GM18517 (cell line): Measurements from ENCODE around the gene RNF34.
"Not testable (repeated sequence)": the region's sequence is repeated elsewhere in the genome, so short reads cannot be mapped to it uniquely, and the experiment has no call there.

Source experiments
- ATAC-seq: cut with Tn5 transposase; IDR thresholded peaks from one replicate; pipeline ENCODE4 v1.9.1; 2021; ENCODE audit warnings: mild to moderate bottlenecking, moderate library complexity; ENCODE audit not compliant: unreplicated experiment

RNF34 gene, protein sequence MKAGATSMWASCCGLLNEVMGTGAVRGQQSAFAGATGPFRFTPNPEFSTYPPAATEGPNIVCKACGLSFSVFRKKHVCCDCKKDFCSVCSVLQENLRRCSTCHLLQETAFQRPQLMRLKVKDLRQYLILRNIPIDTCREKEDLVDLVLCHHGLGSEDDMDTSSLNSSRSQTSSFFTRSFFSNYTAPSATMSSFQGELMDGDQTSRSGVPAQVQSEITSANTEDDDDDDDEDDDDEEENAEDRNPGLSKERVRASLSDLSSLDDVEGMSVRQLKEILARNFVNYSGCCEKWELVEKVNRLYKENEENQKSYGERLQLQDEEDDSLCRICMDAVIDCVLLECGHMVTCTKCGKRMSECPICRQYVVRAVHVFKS

DNA sequence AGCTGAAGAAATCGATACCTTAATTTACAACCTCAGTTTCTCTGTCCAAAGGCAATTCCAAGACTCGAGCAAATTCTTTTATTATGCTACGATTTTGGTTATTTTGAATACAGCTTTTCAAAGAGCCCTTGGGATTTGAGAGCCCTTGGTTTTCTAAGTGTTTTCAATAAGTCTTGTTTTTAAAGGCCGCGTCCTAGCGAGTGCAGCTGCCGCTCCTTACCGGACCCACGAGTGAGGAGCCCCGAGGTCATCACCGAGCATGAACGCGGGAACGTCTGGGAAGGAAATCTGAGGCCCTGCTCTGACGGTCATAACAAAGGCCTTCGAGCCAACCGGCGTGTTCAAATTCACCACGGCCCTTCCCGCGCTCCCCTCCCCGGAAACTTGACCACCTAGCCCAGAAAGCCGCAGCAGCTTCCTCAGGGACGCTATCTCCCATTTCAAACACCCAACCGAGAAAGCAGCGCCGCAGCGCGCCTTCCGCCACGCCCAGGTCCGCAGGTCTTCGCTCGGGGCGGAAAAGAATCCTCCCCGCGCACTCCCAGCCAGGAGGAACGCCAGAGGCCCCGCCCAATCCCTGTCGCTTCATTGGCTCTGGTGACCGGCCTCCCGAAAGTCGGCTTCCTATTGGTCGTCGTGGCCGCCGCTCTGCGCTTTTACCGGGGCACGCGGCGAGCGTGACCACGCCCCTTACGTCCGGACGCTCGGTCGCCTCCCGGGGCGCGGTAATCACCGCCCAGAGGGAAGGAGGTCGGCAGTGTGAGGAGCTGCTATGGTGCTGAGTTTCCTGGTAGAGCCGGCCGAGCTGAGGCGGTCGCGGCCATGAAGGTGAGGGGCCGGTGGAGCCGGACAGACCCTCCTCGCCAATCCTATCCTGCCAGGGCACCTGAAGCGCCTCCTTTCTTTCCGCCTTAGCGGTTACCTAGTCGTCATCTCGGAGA, at the start of gene RNF34:
Gene RNF34 (plus strand): TSS at position 728 of the 941 bp plus-strand sequence. CDS start 95 bp downstream, at position 823.
- ATAC-seq, result peak; percentile 77

DNA sequence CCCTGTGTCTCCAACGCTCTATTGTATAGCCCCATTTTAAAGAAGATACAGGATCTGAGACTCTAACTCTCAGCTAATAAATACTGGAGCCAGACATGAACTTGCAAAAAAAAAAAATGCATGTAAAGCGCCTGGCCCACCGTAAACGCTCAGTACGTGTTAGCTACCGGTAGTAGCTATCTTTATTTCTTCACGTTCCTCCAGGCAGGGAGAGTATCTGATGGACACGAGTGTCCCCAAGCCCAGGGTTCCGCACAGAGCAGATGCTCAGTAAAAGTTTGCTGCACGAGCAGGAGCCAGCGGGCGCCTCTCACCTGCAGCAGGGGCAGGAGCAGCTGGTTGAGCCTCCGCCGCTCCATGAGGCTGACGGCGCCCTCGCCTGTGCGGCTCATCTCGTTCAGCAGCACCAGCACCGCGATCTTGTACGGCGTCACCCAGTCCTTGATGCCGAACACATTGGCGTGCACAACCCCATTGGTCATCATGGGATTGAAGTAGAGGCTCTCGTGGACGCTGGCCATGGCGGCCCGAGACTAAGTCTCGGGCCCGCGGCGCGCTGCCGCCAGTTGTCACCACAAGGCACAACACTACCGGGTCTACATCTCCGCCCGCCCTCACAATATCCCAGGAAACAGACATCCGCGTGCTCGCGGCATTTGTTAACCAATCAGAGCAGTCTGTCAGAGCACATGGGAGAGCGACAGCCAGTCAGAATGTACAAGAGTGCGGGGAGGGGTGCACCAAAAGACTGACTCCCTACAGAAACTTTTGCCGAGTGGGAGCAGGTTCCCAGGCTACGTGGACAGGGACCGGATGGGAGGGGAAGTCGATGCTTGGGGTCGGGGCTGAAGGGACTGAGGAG, 47.9 kb upstream of the RNF34 start, which contains the start of gene ANAPC5:
Gene ANAPC5 (minus strand): TSS at position 592 of the 862 bp plus-strand sequence. CDS start 71 bp downstream, at position 521.
- ATAC-seq, result peak; percentile 98

DNA sequence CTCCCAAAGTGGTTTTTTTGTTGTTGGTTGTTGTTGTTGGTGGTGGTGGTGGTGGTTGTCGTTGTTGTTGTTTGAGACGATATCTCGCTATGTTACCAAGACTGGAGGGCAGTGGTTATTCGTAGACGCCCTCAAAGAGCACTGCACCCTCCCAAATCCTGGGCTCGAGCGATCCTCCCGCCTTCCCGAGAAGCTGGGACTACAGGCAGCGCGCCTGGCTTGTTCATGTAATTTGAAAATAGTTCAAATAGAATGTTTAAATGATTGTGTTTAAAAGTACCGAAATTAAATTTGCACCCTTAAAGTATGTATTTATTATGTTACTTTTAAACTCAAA, 47.3 kb upstream of the RNF34 start:
- ATAC-seq, result no peak

DNA sequence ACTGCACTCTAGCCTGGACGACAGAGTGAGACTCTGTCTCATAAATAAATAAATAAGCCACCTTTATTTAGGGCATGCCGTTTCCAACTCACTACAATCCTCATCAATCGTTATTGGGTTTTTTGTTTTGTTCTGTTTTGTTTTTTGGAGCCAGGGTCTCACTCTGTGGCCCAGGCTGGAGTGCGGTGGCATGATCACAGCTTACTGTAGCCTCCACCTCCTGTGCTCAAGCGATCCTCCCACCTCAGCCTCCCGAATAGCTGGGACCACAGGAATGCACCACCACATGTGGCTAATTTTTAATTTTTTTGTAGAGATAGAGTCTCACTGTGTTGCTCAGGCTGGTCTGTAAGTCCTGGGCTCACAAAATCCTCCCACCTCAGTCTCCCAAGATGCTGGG, 44.1 kb upstream of the RNF34 start:
- no peak for ATAC-seq

DNA sequence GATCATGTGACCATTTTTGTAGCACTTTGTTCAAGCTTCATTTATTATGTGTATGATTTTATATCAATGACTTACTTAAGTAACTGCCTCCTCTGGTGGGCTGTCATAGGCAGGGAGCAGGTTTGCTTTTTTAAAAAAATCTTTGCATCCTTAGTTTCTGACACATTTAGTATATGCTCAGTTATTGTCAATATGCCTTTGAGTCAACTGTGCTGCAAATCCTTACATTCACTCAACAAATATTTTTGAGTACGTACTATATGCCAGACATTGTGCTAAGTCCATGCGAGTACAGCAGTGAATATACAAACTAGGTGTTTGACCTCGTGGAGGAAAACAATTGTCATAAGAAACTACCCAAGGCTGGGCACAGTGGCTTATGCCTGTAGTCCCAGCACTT, 43.3 kb upstream of the RNF34 start:
- ATAC-seq, result no peak

DNA sequence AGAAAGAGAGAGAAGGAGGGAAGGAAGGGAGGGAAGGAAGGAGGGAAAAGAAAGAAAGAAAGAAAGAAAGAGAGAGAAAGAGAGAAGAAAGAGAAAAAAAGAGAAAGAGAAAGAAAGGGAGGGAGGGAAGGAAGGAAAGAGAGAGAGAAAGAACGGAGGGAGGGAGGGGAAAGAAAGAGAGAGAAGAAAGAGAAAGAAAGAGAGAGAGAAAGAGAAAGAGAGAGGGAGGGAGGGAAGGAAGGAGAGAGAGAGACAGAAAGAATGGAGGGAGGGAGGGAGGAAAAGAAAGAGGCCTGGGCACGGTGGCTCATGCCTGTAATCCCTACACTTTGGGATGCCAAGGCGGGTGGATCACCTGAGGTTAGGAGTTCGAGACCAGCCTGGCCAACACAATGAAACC, 42.6 kb upstream of the RNF34 start:
- no peak for ATAC-seq

DNA sequence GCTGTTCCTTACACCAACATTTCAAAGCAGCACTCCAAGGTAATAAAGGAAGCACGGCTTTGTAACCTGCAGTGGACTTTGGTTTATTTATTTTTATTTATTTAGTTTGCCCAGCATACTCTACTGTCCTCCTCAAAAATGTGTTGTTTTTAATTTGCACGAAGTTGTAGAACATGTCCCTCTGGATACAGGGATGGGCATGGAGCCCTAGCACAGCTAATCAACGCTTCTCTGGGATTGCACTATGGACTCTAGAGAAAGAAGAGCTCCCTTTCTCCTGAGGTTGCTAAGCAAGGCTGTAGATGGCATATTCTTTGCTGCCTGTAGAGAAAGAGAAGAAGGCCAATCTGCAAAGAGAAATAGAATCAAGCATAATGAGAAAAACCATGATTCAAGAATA, 41.8 kb upstream of the RNF34 start:
- ATAC-seq, result no peak

DNA sequence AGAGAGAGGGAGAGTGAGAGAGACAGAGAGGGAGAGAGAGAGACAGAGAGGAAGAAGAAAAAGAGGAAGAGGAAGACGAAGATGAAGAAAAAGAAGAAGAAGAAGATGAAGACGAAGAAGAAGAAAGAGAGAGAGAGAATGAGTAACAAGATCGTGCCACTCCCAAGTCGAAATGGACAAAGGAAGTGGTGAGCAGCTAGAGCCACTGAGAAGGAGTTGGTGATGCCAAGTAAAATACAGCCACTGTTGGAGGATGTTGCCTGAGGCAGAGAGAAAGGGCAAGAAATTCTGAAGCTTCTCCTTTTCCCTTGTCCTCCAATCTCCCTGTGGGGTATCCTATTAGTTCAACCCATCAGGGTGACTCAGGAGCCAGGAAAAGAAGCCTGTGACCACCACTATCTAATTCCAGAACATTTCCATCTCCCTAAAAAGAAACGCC, 35.2 kb upstream of the RNF34 start:
- no peak for ATAC-seq

DNA sequence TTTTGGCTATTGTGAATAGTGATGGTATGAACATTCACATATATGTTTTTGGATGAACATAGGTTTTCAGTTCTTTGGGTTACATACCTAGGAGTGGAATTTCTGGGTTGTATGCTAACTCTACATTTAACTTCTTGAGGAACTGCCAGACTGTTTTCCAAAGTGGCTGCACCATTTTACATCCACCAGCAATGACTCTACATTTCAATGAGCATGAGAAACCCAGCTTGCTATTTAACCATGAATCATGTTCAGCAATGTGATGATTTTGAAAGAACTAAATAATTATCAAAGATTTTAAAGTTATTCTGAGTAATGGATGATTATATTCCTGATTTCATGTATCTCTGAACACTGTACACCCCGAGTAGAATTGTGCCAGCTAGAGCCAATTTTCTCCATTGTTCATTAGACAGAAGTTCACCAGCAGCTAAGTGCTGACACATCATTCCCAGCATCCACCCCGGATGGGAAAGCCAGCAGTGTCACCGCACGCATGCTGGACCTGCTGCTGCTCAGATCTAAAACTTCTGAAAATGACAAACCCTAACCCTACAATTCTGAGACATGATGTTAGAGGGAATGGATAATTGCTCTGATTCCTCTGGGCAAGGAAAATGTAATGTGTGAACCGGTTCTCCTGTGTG, 34.4 kb upstream of the RNF34 start:
- no peak for ATAC-seq

DNA sequence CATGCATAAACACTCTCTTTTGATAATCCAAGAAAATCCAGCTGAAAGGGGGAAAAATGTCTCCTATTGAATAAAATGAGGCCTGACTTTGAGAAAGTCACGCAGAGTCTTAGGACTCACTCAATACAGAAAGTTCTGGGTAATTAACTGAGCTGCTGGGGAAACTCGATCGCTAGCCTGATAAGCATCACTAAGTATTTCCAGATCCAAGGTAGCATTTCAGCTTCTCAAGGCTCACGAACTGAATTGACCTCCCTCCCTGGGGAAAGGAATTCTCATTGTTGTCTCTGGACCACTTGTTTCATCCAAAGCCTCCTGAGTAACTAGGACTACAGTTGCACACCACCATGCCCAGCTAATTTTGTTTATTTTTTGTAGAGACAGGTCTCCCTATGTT, 33.9 kb upstream of the RNF34 start:
- ATAC-seq, result no peak

DNA sequence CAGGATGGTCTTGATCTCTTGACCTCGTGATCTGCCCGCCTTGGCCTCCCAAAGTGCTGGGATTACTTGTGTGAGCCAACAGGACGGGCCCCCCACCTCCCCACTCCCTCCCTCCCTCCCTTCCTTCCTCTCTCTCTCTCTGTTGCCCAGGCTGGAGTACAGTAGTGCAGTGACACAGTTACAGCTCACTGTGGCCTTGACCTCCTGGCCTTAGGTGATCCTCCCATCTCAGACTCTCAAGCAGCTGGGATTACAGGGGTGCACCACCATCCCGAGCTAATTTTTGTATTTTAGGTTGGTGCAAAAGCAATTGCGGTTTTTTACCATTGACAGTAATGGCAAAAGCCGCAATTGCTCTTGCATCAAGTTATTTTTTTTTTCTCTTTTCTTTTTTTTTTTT, 28.5 kb upstream of the RNF34 start:
- no peak for ATAC-seq

DNA sequence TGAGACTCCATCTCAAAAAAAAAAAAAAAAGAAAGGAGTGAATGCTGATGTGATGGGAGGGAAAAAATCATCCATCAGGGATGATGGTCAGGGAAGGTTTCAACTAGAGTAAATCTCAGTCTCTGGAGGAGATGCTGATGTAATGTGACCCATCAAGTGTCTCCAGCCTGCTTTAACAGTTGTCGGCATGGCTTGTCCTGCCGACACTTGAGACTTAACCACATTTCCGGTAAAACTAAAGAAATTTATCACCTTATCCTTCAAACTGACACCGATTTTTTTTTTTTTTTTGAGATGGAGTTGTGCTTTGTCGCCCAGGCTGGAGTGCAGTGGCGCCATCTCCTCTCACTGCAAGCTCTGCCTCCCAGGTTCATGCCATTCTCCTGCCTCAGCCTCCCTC, 26.2 kb upstream of the RNF34 start:
- ATAC-seq, result no peak

DNA sequence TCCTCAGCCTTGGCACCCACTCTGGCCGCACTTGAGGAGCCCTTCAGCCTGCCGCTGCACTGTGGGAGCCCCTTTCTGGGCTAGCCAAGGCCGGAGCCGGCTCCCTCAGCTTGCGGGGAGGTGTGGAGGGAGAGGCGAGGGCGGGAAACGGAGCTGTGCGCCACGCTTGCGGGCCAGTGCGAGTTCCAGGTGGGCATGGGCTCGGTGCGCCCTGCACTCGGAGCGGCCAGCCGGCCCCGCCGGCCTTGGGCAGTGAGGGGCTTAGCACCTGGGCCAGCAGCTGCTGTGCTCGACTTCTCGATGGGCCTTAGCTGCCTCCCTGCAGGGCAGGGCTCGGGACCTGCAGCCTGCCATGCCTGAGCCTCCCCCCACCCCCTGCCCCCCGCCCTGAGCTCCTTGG, 25.6 kb upstream of the RNF34 start:
- ATAC-seq, result not testable (repeated sequence)

DNA sequence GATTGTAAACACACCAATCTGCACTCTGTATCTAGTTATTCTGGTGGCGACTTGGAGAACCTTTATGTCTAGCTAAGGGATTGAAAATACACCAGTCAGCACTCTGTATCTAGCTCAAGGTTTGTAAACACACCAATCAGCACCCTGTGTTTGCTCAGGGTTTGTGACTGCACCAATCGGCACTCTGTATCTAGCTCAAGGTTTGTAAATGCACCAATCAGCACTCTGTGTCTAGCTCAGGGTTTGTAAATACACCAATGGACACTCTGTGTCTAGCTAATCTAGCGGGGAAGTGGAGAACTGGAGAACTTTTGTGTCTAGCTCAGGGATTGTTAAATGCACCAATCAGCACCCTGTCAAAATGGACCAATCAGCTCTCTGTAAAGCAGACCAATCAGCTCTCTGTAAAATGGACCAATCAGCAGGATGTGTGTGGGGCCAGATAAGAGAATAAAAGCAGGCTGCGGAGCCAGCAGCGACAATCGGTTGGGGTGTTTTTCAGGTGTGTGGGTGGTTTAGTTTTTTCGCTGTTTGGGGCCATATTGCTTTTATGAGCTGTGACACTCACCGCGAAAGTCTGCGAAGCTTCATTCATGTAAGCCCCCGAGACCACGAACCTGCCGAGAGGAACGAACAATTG, 24.9 kb upstream of the RNF34 start:
- ATAC-seq, result not testable (repeated sequence)

DNA sequence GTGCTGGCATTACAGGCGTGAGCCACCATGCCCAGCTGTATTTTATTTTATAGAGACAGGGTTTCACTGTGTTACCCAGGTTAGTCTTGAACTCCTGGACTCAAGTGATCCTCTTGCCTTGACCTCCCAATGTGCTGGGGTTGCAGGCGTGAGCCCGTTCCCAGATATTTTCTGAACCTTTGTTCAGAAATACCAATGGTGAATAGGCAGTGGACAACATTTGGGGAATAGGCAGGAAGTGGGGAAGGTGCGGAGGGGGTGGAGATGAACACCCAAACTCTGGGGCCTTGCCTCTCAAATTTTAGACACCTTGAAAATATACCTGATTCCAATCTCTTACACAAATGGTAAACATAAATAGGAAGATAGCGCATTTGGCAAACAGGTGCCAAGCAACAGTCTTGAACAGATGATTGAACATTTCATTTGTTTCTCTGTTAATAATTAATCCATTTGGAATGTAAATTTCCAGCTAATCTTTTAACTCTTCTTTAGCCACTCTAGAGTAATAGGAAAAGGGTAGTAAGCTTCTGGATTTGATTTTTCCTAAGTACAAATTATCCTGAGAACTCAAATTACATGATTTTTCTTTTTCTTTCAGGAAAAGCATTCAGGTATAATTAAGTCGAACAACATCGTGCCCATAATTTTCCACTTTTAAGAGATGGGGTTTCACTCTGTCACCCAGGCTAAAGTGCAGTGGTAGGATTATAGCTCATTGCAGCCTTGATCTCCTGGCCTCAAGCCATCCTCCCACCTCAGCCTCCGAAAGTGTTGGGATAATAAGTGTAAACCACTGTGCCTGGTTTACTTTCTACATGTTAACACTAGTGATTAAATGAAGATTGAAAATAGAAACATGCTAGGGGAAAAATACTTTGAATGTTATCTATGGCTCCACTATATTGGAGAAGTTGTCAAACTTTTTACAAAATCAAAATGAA, 22.9 kb upstream of the RNF34 start:
- no peak for ATAC-seq

DNA sequence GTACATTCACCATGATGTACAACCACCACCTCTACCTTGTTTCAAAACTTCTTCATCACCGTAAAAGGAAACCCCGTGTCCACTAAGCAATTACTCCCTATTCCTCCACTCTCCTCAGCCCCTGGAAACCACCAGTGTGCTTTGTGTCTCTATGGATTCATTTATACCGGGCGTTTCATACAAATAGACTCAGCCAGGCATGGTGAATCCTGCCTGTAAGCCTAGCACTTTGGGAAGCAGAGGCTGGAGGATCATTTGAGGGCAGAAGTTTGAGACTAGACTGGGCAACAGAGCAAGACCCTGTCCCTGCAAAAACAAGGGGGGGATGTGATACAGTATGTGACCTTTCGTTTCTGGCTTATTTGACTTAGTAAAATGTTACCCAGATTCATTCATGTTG, 21.2 kb upstream of the RNF34 start:
- ATAC-seq, result no peak

DNA sequence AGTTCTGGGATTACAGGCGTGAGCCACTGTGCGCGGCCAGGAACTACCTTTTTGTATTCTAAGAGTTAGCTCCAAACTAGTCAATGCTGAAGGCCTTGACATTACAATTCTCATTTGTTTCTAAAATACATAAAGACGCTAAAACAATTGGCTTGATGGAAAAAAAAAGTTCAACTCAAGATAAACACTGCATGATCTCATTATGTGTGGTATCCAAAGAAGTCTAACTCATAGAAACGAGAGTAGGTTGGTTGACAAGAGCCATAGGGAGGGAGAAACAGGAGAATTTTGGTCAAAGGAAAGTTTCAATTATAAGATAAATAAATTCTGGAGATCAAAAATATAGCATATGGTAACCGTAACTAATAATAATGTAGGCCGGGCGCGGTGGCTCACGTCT, 20.0 kb upstream of the RNF34 start:
- no peak for ATAC-seq

DNA sequence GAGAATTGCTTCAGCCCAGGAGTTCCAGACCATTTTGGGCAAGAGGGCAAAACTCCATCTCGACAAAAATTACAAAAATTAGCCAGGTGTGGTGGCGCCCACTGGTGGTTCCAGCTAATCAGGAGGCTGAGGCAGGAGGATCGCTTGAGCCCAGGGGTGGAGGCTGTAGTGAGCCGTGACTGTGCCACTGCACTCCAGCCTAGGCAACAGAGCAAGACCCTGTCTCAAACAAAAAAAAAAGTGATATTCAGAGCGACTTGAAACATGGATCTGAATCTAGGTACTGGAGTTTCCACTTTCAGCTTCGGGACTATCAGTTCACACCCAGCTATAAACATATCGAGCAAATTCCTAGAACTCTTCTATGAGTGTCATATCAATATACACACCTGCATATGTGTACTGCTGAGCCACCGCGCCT, 16.3 kb upstream of the RNF34 start:
- ATAC-seq, result no peak

DNA sequence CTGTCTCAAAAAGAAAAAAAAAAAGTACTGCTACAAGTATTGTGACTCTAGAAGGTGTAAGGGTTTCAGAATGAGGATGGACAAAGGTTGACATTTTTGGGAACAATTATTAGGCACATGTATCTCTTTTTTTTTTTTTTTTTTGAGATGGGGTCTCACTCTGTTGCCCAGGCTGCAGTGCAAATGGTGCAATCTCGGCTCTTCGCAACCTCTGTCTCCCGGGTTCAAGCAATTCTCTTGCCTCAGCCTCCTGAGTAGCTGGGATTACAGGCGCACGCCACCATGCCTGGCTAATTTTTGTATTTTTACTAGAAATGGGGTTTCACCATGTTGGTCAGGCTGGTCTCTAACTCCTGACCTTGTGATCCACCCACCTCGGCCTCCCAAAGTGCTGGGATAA, 15.0 kb upstream of the RNF34 start:
- not testable (repeated sequence) for ATAC-seq
